GM06990 (cell line): ENCODE measurements around the gene NDNF.

Source experiments
- DNase-seq: peaks from one replicate; pipeline ENCODE4 v3.0.0-alpha.2; 2011; ENCODE audit not compliant: insufficient read length; ENCODE audit errors: extremely low read depth
- H3K27me3 ChIP-seq: replicated peaks from 2 replicates; pipeline ENCODE4 v1.6.0; 2011; ENCODE audit warnings: low read length; ENCODE audit not compliant: control insufficient read depth, insufficient read depth
- H3K36me3 ChIP-seq: 2 replicates; pipeline ENCODE4 v1.5.1; 2011; ENCODE audit warnings: low read length; ENCODE audit not compliant: control insufficient read depth, insufficient read depth
- H3K4me3 ChIP-seq: replicated peaks from 2 replicates; pipeline ENCODE4 v1.5.1; 2011; ENCODE audit warnings: low read depth, mild to moderate bottlenecking, control low read depth, low read length
- CTCF ChIP-seq: IDR thresholded peaks from 2 replicates; pipeline ENCODE4 v1.5.1; 2011; ENCODE audit warnings: low read length, control low read depth, mild to moderate bottlenecking, inconsistent platforms; ENCODE audit not compliant: insufficient read depth, poor library complexity, severe bottlenecking

The NDNF gene

GRCh38 chr4:121070274-121070673, 2.1 kb downstream of the NDNF start:
- no peak for TF ChIP-seq CTCF
- Histone ChIP-seq H3K36me3 (no peaks in the 10 kb centered on the region), H3K27me3 (peaks cover 4% of the 10 kb centered on the region), H3K4me3 (no peak overlapping the region)
- DNase-seq = no peak

DNA sequence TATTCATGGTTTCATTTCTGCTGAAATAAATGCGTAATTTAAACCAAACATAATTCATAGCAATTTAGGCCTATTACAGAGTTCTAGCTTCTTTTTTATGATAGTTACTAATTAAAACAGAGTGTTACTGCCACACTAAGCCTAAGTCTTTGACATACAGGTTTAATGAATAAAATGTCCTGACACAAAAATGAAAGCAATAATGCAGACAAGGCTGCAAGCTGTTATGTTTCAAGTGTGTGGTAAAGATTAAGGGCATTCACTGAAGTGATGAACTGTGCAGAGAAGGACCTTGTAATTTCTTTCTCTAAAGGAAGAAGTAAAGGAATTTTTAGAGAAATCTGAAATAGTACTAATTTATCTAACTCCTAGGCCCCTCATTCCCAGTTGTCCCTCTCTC, 2.9 kb downstream of the NDNF start:
- TF ChIP-seq CTCF = no peak
- H3K36me3 ChIP-seq = no peaks in the 10 kb centered on the region
- no peak overlapping the region for H3K4me3 ChIP-seq
- no peak for DNase-seq
- H3K27me3 ChIP-seq = peaks cover 2% of the 10 kb centered on the region

- Histone ChIP-seq H3K27me3 (no peaks in the 10 kb centered on the region), H3K36me3 (no peaks in the 10 kb centered on the region), H3K4me3 (no peak overlapping the region)
- no peak for DNase-seq
- TF ChIP-seq CTCF = no peak
These were observed 7.9 kb downstream of the NDNF start for GRCh38 chr4:121064482-121064881.

DNA sequence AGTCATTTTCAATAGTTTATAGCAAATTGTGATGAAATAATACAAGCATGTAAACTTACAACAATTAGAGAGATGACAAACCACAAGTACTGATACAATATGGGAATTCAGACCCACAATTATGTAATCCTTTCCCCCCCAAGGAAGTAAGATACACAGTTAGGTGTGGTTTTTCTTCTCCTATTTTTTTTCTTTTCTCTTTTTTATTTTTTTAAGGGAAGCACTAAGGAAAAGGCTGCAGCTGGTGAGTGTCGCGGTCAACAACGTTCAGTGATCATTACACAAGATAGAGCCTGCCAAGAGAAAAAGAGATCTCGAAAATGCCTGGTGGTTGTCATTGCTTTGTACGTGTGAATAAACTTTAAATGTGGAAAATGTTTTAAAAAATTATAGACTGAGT, 9.8 kb downstream of the NDNF start:
- Histone ChIP-seq H3K4me3 (no peak overlapping the region), H3K36me3 (no peaks in the 10 kb centered on the region), H3K27me3 (no peaks in the 10 kb centered on the region)
- TF ChIP-seq CTCF = no peak
- DNase-seq = no peak

- H3K4me3 ChIP-seq = no peak overlapping the region
- no peaks in the 10 kb centered on the region for H3K36me3 ChIP-seq
- DNase-seq = no peak
- no peaks in the 10 kb centered on the region; the same call in 1 of the 2 replicates for H3K27me3 ChIP-seq
- no peak for TF ChIP-seq CTCF
These were observed 10.5 kb downstream of the NDNF start for GRCh38 chr4:121061861-121062260.

GRCh38 chr4:121061215-121061614, 11.1 kb downstream of the NDNF start:
- Histone ChIP-seq H3K27me3 (no peaks in the 10 kb centered on the region; the same call in 1 of the 2 replicates), H3K4me3 (no peak overlapping the region), H3K36me3 (no peaks in the 10 kb centered on the region)
- DNase-seq = no peak
- no peak for TF ChIP-seq CTCF
